Stimulated activated CD4-positive, alpha-beta T cell treated with anti-CD3 and anti-CD28 coated beads, Interleukin-15, amount 100 ng/mL, for 24 hours (primary cell): Measurements from ENCODE around the gene BAZ2B.

Experiments used
- DNase-seq: peaks from one replicate; pipeline ENCODE4 v3.0.0-alpha.2; 2020

The BAZ2B gene

GRCh38 chr2:159614534-159615366, 1.6 kb downstream of the BAZ2B start:
- DNase-seq, result no peak

DNA sequence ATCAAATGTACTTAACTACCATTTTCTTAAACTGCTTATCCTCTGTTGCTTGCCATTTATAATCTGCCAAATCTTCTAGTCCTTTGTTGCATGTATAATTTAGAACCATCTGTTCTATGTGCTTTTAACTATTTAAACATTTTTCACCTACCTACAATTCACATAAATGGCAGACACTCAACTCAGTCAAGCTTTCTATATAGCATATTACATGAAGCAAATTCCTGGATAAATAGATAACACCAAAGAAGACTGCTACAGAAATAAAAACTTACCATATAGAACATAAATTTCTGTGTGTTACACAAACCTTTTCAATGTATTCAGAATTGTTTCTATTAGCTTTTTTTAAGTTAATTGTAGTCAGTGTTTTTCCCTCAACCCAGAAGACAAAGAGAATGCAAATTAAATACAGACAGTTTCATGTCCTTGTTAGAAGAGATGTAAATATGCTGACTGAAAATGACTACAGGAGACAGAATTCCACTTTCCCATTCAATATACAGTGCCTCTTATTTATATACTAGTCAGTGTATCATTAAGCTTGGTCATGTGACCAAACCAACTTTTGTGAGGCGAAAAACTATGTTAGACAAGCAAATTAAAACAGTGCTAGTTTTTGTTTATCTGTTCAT, 2.6 kb downstream of the BAZ2B start:
- DNase-seq, result no peak

DNA sequence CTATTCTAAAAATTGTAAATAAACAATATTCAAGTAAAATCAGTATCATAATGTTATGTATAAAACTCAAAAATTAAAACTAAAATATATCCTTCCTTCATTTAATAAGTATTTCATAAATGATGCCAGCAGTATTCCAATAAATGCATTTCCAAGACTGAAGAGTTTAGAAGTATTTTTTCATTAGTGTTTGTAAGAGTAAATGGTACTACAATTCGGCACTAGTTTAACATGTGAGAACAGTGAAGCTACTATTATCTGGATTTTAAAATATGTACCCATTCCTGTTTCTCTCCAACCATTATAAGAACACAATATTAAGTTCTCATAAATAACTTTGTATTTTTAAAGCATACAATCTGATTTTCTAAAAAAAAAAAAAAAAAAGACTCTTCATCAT, 3.3 kb downstream of the BAZ2B start:
- DNase-seq, result no peak

- no peak for DNase-seq
Measured at GRCh38 chr2:159612255-159612901, 4.0 kb downstream of the BAZ2B start.

GRCh38 chr2:159609811-159610549, 6.4 kb downstream of the BAZ2B start:
- no peak for DNase-seq

- DNase-seq, result no peak
Measured at GRCh38 chr2:159608723-159609308, 7.5 kb downstream of the BAZ2B start.

- DNase-seq, result no peak
Measured at GRCh38 chr2:159608108-159608507, 8.2 kb downstream of the BAZ2B start.

DNA sequence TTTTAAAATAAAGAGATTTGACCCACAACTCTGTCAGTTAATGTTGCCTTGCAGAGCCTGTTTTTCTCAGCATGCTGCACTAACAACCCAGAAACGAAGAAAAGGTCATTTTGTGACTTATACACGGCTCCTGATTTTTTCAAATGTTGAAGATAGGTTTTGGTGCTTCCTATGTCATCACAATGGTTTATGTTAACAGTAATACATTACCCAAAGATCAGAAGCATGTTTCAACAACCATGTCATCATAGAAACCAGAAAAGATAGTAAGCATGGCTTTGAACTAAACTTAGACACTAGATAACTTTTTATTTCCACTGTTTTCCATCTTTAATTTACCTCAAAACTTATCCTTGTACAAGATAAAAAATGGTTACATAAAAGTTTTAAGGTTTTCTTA, 10.1 kb downstream of the BAZ2B start:
- no peak for DNase-seq

GRCh38 chr2:159605441-159606178, 10.7 kb downstream of the BAZ2B start:
- DNase-seq, result no peak

- no peak for DNase-seq
Measured at GRCh38 chr2:159604159-159604558, 12.2 kb downstream of the BAZ2B start.

GRCh38 chr2:159600752-159601151, 15.6 kb downstream of the BAZ2B start:
- no peak for DNase-seq

DNA sequence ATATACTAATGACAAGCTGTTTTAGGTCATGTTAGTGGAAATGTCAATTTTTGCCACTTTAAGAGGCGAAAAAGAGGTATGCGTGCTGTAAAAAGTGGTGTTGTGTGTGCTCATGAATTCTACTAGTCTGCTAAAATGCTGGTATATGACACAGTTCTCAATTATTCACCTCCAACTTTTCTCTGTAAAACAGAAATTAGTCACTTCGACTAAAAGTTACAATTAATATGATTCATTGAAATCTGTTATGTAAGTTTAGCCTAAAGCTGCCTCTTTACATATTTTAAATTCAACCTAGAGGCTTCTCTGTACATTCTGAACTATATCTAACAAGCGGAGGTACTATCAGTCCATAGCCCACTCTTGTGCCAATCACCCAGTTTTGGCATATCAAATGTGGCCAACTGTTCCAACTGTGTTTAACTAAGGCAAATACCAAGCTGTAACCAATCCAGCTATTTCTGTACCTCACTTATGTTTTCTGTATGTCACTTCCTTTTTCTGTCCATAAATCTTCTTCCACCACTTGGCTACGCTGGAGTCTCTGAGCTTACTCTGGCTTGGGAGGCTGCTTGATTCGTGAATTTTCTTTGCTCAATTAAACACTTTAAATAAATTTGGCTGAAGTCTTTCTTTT, 20.8 kb downstream of the BAZ2B start:
- DNase-seq, result no peak

- no peak for DNase-seq
Measured at GRCh38 chr2:159592441-159592840, 23.9 kb downstream of the BAZ2B start.

DNA sequence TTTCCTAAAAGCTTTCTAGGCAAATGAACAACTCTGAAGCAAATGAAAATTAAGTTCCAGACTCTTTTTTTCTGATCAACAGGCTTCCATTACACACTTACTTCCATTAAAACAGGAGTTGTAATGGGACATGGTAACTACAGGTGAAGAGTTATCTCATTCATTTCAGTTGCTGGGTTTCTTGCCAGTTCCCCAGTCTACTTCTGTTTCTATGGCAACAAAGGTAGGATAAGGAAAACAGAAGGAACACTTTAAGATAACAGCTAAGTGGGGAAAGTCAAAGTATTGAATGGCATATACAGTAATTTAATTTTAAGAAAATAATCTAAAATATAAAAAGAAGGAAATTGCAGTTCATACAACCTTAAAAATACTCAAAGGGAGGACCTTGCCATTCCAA, 25.1 kb downstream of the BAZ2B start:
- no peak for DNase-seq

- DNase-seq, result no peak
Measured at GRCh38 chr2:159589286-159589685, 27.1 kb downstream of the BAZ2B start.

DNA sequence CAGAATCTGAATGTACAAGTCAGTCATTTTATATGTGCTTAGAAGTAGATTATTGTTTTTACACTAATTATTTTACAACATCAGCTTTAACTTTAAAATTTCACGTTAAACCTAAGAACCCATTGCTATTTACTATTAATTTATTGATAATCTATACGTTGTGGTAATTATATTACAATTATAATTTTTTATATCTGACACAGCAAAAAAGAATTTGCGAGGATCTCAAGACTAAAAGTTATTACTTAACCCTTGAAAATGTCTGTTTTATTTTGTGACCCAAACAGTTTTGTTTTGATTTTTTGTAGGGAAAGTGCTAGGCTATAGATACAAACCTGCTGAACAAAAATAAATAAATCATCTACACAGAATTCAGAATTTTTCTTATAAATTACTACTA, 30.3 kb downstream of the BAZ2B start:
- no peak for DNase-seq

GRCh38 chr2:159585622-159586021, 30.7 kb downstream of the BAZ2B start:
- DNase-seq, result no peak

DNA sequence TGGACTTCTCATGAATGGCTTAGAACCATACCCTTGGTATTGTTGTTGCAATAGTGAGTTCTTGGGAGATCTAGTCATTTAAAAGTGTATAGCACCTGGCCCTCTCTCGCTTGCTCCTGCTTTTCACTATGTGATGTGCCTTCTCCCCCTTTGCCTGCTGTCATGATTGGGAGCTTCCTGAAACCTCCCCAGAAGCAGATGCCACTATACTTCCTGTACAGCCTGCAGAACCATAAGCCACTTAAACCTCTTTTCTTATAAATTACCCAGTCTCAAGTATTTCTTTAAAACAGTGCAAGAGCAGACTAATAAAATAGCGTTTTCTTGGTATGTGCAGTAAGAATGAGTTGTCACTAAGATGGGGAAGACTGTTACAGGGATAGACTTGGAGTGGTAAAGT, 31.6 kb downstream of the BAZ2B start:
- no peak for DNase-seq

DNA sequence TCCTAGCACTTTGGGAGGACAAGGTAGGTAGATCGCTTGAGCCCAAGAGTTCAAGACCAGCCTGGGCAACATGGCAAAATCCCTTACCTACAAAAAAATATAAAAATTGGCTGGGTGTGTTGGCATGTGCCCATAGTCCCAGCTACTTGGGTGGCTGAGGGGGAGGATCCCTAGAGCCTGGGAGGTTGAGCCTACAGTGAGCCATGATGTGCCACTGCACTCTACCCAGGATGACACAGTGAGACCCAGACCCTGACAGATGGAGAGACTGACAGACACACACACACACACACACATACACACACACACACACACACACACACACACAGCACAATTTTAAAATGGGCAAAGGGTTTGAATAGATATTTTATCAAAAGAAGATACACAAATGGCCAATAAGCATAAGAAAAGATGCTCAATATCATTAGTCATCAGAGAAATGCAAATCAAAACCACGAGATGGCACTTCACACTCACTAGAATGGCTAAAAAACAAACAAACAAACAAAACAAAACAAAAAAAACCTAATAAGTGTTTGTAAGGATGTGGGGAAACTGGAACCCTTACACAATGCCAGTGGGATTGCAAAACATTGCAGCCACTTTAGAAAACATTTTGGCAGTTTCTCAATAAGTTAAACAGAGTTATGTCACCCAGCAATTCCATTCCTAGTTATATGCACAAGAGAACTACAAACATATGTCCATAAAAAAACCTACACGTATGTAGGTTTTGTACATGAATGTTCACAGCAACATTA, 42.3 kb downstream of the BAZ2B start:
- no peak for DNase-seq

DNA sequence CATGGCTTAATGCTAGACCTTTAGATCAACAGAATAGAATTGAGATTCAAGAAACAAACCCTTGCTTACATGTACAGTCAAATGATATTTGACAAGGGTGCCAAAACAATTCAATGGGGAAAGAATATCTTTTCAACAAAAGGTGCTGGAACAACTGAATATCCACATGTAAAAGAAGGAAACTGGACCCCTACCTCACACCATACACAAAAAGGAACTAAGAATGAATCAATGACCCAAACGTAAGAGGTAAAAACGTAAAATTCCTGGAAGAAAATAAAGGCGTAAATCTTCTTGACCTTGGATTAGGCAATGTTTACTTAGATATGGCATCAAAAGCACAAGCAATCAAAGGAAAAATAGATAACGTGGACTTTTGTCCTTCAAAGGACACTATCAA, 43.1 kb downstream of the BAZ2B start:
- DNase-seq, result no peak

GRCh38 chr2:159572459-159572858, 43.9 kb downstream of the BAZ2B start:
- DNase-seq, result no peak
